ENCODE measurements around the gene MYZAP.

The MYZAP gene

DNA sequence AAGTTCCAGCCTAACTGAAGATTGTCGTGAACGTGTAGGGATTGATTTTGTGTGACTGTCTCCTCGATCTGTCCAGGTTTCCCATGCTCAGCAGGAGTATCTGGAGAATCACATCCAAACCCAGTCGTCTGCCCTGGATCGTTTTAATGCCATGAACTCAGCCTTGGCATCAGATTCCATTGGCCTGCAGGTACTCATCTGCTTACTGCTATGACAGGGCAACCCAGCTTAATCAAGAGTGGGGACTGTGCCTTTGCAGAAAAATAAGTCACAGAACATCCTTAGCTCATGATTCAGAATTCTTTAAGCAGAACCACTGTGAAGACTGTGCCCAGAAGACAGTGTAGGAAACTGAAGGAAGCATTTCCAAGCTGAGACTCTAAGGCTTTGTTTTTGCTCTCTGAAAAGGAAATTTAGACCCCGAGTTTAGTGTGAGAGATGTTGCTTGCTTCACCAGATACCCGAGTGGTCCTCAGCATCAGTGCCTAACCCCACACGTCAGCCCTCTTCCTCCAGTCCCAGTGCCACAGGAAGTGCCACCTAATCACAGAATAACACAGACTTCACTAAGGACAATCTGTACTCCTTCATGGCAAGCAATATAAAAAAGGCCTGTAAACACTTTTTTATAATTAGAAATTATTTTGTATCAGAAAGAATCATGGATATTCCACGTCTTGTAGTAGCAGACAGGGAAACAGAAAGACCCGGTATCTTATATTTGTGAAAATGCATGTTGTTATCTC lies 34.2 kb downstream of the MYZAP start:
- DNase-seq (ENCODE audit: low spot score), result no peak

DNA sequence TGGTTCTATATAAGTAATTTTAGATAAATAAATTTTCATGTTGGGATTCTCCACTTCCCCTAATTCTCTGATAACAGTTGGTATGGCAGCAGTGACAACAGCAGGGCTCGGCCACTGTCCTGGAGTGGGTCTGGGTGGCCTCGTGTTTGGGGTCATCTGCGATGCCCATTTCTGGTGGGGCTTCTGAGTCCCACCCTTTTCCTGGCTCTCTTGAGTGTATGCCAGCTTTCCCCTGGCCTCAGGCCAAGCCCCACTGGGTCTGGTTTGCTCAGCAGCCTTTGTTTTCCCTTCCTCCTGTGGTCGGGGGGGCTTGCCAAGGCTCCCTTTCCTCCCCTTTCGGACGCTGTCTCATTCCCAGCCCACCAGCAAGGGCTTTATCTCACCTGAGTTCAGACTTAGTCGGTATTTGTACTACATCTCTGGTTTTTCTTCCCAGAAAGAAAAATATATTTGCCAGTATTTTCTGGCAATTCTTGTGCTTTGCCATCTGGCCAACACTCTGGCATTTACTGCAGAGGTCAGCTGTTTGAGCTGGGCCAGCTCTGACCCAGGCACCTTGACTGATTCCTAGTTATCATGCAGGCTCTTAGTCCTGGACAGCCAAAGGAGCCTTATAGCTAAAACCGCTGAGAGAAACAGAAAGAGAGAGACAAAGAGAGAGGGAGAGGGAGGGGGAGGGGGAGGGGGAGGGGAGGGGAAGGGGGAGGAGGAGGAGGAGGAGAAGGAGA lies 35.2 kb downstream of the MYZAP start:
- no peak for DNase-seq (ENCODE audit: low spot score)

DNA sequence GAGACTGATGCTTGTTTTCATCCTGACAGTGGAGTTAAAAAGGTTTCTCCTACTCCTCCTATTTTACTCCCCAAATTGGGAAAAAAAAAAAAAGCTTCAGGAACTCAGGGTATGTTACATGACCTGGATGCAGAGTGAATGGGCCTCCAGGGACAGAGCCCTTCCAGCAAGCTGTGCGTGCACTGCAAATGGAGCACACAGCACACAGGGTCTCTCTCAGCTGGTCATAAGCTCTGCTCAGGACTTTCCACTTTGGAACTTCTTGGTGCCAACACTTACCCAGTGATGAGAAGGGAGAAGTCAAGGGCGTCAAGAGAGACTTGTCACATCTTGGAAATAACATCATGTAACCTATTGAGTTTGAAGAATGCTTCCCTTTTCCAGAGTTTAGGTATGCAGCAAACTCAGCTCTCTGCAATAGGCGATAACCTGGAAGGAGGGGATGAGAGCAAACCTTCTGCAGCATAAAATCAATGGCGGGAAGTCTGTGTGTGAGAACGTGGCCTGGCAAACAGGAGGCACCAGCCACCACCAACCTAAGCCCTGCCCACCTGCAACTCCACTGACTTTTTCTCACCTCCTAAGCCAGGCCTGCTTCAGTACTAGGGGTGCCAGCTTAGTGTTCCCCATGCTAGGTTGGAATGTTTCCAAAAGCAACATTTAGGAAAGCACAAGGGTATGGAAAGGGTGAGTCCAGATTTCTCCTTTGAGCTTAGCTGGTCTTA lies 39.8 kb downstream of the MYZAP start:
- DNase-seq (ENCODE audit: low spot score), result no peak

DNA sequence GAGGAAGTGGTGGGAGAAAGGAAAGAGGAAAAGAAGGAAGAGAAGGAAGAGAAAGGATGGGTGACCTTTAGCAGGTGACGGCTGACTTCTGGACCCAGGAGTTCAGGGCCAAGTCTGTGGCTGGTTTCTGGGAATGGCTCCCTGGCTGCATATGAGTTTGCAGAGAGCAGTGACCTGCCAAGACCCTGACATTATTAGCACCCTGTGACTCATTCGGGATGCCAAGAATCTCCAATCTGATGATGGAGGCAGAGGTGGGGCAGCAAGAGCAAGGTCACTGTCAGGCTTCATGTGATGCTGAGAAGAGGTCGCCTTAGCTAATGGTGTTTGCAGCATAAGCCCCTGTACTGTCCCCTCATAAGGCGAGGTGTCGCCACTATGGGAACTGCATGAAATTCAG lies 42.6 kb downstream of the MYZAP start:
- DNase-seq (ENCODE audit: low spot score), result no peak

DNA sequence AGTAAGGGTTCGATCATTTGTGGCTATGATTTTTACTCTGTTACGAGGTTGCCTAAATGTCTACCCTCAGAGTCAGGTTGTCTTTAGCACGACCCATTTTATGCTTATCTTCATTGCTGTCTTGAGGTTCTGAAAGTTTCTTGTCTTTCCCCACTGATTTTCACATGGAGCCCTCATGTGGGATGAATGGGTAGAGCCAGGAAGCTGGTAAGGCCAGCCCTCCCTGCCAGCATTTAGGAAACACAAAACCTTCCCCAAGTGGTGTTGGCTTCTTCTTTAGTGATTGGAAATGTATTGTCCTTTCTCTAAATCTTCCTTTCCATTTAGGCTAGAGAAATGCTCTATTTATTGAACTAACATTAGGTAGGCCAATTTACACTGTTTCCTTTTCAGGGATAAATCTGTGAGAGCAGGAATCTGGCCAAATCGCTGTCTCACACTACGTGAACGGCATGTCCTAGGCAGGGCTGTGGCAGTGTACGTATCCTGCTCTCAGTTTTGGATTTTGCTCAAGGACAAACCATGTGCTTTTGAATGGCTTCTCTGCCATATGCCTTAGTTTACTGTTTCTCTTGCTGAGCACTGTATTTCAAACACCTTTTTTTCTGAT lies 43.7 kb downstream of the MYZAP start:
- DNase-seq (ENCODE audit: low spot score), result no peak

DNA sequence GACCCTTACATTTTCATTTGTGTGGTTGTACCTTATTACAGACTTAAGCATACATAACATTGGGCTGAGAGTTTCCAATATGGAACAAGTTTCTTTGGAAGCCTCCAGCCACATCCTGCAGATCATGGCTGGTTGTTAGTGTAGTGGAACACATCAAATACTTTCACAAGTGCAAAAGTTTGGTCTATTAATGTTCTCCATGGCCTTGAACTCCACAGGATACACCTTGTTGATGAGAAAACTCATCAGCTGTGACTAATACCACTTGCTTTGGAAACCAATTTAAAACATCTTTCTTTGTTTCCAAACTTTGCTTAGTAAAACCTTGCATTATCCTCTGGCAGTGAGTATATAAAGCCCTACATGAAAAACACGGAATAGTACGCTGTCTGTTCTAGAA lies 46.1 kb downstream of the MYZAP start:
- DNase-seq (ENCODE audit: low spot score), result no peak

DNA sequence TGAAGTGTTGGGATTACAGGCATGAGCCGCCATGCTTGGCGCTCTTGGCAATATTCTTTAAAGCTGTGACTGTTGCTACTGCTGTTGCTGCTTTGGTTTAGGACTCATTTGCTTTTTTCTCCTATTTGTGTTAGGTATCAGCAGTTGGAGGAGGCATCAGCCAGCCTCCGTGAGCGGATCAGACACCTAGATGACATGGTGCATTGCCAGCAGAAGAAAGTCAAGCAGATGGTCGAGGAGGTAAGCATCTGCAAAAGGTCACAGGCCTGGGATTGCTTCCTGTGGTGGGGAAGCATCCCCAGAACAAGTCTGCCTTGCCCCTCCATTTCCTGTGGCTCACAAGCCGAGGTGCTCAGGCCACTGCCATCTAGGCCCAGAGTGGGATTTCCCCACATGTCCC lies 47.6 kb downstream of the MYZAP start:
- DNase-seq (ENCODE audit: low spot score), result no peak

DNA sequence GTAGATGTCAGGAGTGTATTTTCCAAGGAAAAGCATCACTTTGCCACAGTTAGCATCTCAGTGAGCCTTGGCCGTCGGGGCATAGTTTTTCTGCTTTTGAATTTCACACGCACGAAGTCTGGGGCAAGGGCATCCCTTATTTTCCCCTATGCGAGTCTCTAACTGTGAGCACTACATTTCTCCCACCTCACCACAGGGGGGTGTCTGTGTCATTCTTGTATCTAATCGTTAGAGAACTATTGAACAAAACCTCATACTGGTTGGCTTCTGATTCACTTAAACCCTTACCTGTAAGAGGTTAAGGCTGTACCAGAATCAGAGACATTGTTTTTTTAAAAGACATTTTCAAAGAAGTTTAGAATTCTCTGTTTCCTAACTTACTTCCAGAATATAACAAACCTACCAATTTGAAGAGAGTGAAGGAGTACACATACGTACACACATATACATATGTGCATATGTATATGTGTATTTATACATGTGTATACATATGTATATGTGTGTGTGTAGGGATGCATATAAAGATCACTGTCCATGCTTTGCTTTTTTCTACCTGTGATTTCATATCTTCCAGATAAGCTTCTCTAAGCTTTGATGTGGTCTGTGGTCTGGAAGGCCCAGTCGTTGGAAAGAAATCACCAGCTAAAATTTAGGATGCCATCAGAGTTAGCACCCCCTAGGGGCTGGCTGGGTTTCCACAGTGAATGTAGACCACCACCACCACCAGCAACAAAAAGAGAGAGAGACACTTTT lies 49.4 kb downstream of the MYZAP start:
- DNase-seq (ENCODE audit: low spot score), result no peak

DNA sequence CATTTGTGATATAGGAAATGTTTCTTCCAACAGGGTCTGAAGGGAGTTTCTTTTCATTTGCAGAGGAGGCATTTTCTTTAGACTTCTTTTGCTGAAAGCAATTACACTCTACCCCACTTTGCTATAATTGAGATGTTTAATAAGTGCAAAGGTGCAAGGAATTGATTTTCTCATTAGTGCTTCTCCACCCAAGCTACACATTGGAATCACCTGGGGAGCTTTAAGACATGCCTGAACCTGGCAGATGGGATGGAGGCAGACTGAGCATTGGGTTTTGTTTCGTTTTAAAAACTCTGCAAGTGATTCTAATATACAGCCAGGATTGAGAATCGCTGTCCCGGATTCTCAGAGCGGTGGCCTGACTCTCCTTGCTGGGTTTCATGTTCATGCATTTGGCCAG lies 52.1 kb downstream of the MYZAP start:
- no peak for DNase-seq (ENCODE audit: low spot score)

DNA sequence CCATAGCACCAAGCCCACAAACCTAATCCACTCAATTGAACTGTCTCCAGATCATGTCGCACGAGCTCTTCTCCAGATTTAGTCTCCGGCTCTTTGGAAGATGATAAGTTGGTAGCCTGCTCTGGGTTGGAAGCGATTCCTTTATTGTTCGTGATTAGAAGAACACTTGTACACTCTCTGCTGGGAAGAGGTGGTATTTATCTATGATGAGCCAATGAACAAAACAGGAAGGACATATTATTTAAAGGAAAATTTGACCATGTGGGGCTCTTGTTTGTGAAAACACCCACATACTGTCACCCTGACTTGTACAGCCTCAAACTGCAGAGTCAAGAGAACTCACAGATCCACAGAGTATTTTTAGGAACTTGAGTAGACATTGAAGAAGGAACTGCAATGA lies 54.4 kb downstream of the MYZAP start:
- no peak for DNase-seq (ENCODE audit: low spot score)

DNA sequence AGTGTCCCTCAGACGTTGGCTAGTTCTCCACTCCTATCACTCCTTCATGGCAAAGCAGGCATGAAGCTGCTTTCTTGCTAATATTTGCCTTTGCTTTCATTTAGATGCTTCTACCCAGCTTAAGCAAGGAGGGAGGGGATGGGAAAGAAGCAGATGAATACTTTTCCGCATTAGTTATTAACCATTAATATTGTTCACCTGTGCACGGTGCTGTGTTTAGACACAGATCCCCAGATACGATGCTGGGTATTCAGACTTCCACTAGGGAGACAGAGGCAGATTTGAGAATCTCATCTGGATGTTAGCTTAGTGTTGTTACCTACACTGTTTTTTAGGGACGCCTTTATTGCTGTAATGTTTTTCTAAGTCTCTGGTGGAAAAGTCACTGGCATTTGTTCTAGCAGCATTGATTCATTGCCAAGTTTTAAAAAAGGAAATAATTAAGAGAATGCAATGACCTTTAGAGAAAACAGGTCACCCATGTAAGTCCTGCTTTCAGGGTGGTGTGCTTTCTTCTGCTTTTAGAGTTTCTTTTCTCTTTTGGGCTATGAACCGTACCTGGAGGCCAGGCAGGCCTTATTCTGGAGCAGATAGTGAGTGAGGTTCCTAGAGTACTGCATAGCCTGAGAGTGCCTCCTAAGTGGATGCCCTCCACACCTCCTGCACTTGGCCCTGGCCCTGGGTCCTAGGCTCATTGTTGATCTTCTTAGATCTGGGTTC lies 55.5 kb downstream of the MYZAP start:
- no peak for DNase-seq (ENCODE audit: low spot score)

DNA sequence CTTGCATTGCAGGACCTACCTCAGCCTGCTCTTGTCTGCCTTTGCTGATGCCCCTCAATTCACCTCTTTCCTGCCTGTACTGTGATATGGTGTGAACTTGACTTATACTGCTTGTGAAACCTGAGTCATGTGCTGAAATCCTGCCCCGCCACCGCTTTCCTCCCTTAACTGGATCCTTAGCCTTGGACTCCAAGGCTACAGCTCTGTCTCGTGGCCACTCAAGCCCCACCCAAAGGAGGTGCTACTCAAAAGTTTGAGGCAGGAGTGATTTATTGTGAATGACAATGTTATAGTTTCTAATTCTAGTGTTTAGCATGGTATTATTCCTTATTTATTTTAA lies 56.1 kb downstream of the MYZAP start:
- no peak for DNase-seq (ENCODE audit: low spot score)

DNA sequence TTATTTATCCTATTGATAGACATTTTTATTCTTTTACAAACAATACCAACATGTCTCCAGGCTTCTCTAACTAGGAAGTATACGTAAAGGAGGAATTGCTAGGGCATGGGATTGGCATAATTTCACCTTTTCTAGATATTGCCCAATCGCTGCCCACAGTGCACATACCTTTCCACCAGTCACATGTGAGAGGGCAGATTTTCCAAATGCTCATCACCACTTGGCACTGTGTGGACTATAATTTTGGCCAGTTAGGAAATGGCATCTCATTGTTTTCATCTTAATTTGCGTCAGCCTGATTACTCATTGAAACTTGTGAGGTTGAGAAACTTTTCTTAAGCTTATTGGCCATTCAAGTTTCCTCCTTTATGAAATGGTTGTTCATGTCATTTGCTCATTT lies 57.4 kb downstream of the MYZAP start:
- no peak for DNase-seq (ENCODE audit: low spot score)

DNA sequence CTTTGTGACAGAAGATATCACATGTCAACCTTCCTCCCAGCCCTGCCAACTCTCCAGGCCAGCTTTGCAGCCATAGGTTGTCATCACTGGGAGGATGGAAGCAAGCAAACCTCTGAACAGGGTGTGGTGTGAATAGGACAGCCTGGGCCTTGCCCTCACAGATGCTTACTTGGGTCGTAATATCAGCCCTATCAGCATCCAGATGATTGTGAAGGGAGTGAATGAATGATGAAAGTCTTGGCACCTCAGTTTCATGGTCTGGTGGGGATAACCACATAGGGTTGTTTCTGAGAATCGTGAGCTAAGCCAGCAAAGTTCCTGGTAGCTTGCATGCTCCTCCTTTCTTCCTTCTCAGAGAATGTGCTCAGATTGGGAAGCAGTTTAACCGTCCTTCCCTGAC lies 59.7 kb downstream of the MYZAP start:
- DNase-seq (ENCODE audit: low spot score), result no peak

DNA sequence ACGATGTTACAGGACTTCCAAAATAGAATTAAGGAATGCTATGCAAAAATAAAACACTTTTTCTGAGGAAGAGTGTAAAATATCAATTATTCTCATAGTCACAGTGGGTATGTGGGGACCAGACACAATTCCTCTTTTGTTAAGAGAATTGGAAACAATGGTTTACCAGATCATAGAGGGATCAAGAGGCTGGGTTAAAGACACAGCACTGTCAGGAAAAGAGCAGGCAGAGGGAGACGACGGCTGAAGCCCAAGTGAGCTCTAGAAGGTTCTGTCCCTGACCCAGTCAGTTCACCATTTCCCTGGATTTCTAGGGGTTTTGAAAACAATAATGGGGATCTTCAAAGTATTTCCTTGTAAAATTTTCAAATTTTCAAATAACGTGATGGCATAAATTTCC lies 60.8 kb downstream of the MYZAP start:
- no peak for DNase-seq (ENCODE audit: low spot score)

DNA sequence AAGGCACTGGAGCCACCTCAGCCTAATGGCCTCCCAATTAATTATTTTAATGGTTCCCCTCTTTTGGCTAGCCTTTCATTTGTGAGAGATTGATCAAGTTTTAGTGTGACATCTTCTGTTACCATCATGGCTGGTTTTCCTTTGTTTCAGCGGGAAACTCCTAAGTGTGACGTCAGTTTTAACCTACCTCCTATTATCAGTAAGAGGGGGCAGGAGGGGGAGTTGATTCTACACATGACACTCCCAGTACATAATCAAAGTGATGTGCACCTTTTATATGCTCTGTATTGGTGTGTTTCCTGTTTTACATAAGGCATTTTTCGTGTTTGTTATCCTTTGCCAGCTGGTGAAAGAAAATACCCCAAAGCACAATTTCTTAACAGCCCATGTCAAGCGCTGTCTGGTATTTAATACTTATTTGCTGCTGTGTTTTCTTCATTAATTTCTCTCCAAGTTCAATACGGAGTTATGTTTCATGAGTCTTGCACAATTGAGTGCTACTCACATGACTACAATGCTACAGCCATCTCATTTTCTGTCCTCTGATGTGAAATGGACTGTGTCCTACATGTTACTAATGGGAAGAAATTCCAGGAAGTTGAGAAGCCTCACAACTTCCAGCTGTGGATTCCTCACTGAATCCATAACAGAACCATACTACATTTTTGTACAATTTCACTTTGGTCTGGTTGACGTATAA lies 62.6 kb downstream of the MYZAP start:
- DNase-seq (ENCODE audit: low spot score), result no peak

DNA sequence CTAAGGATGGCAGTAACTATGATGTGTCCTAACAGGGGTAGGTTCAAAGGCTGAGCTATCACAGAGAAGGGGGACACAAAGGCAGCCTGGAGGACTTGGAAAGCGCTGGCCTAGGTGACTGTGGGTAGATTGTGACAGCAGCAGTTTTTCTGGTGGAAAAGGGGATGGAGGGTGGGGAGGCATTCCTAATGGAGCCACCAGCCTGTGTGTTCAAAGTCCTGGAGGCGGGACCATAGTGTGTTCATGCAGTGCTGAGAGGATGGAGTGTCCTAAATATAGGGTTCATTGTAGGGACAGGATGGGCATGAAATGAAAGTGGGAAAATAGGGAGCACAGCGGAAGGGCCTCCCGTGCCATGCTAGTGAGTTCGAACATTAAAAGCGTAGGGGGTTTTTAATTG lies 63.3 kb downstream of the MYZAP start:
- DNase-seq (ENCODE audit: low spot score), result no peak

DNA sequence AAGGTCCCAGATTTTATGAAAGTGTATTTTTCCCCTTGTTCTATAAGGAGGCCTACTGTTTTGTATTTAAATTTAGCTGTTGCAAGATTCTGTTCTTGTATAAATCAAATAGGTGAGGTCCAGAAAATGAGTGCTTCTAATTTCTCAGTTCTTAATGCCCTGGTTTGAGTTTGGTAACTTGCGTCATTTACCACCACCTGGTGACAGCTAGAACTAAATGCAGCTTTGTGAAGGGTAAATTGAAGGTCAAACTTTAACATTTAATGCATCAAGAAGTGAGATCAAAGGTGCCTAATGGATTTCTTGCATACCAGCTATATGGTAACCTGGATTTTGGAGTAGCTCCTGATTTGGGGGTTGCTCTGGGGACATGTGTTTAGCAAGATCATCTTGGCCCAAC lies 64.1 kb downstream of the MYZAP start:
- no peak for DNase-seq (ENCODE audit: low spot score)

DNA sequence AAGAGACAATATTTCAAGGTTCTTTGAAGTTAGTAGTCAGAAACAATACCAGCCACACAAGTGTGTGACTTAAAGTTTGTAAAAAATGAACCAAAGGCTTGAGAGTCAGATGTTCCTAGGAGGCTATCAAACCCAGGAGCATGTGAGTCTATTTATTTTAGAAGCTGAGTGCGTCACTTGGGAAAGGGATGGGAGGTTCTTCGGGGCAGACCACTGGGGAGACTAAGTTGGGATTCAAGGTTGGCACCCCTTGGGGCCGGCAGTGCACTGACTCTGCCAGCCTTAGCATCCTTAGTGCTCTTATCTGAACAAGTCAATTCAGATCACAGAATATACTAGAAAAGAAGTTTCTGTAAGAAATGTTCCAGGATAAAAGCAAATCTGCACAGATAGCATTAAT lies 64.7 kb downstream of the MYZAP start:
- DNase-seq (ENCODE audit: low spot score), result no peak

DNA sequence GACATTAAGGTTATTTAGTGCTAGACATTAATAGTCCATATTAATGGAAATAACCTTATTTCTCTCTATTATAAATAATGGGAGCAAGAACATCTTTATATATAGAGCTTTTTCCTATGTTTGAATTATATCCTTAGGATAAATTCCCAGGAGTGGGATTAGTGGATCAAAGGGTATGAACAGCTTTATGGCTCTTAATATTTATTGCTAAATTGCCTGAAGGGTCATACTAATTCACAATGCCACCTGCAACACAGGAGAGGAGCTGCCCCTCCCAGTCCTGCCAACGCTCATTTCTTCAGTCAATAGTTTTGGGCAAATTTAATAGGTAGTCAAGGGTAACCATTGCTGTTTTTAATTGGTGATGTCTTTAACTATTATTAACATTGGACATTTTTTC lies 65.9 kb downstream of the MYZAP start:
- no peak for DNase-seq (ENCODE audit: low spot score)
